Activated CD8-positive, alpha-beta T cell treated with anti-CD3 and anti-CD28 coated beads for 36 hours (primary cell): Measurements from ENCODE around the gene LIPI. TPM values are rescaled to one million over a fixed set of nuclear protein-coding genes. Genes with fewer than 3 reads are reported as not detected.
"Not testable (repeated sequence)": the region's sequence is repeated elsewhere in the genome, so short reads cannot be mapped to it uniquely, and the experiment has no call there.

Source experiments
- ATAC-seq: fragments of 200-7000 bp; cut with Tn5 transposase; one replicate; pipeline ENCODE4 v1.10.0; 2021; ENCODE audit warnings: mild to moderate bottlenecking, moderate library complexity
- CTCF ChIA-PET: fragments of 350-600 bp; sonication (Branson Sonifier 250); formaldehyde crosslinking; loops from one replicate; lab custom pipeline; 2021; ENCODE audit warnings: antibody characterized with exemption; lab: Charles Lee
- POLR2A ChIA-PET: fragments of 350-600 bp; sonication (Branson Sonifier 250); formaldehyde crosslinking; loops from one replicate; lab custom pipeline; 2021; ENCODE audit warnings: antibody characterized with exemption; lab: Charles Lee
- DNase-seq: peaks from one replicate; pipeline ENCODE4 v3.0.0-alpha.2; 2020
- H3K27ac Mint-ChIP-seq: one replicate; pipeline ENCODE4 v1.8.0; 2021; ENCODE audit warnings: mild to moderate bottlenecking, mixed read lengths
- H3K27me3 Mint-ChIP-seq: one replicate; pipeline ENCODE4 v1.8.0; 2021; ENCODE audit warnings: mixed read lengths
- H3K36me3 Mint-ChIP-seq: one replicate; pipeline ENCODE4 v1.8.0; 2021; ENCODE audit warnings: low read depth, mixed read lengths
- H3K4me1 Mint-ChIP-seq: one replicate; pipeline ENCODE4 v1.8.0; 2021; ENCODE audit warnings: low read depth, mixed read lengths
- H3K4me3 Mint-ChIP-seq: one replicate; pipeline ENCODE4 v1.8.0; 2021; ENCODE audit warnings: mild to moderate bottlenecking, moderate library complexity, mixed read lengths
- H3K9me3 Mint-ChIP-seq: one replicate; pipeline ENCODE4 v1.8.0; 2021; ENCODE audit warnings: mixed read lengths
- CTCF ChIP-seq: fragments of 200-600 bp; IDR thresholded peaks from one replicate; pipeline ENCODE4 v1.8.0; 2022; ENCODE audit warnings: antibody characterized with exemption, mild to moderate bottlenecking
- intact Hi-C: fragments of 100-400 bp; cut with micrococcal nuclease; formaldehyde crosslinking; loops from one replicate; pipeline ENCODE4 v1.10.0; 2022
- total RNA-seq, 2 experiments: library from RNA; stranded (reverse); gene quantifications; one replicate each; pipeline ENCODE4 v1.2.3, GENCODE V29; 2021

The LIPI gene
- total RNA-seq, 2 experiments from 2014 or later = not detected

- H3K4me1 Mint-ChIP-seq = peaks cover 7% of the 10 kb centered on the region
- H3K27me3 Mint-ChIP-seq = peaks cover 9% of the 10 kb centered on the region
- ATAC-seq (no peak), DNase-seq (no peak)
- H3K4me3 Mint-ChIP-seq = no peak overlapping the region
- TF ChIP-seq CTCF = no peak
- no peaks in the 10 kb centered on the region for H3K9me3 Mint-ChIP-seq
- H3K36me3 Mint-ChIP-seq = no peaks in the 10 kb centered on the region
- intact Hi-C loops = no loop called here
- ChIA-PET CTCF (no interaction called here), POLR2A (no interaction called here)
- no peak overlapping the region for H3K27ac Mint-ChIP-seq
These were observed 2.4 kb upstream of the LIPI start for GRCh38 chr21:14213164-14213563.

GRCh38 chr21:14206222-14206621 lies 4.5 kb downstream of the LIPI start:
- Mint-ChIP-seq H3K27ac (no peak overlapping the region), H3K27me3 (peaks cover 3% of the 10 kb centered on the region), H3K9me3 (no peaks in the 10 kb centered on the region), H3K4me1 (no peaks in the 10 kb centered on the region), H3K4me3 (no peak overlapping the region), H3K36me3 (no peaks in the 10 kb centered on the region)
- ChIA-PET CTCF (no interaction called here), POLR2A (interaction anchor here (0.8 kb wide), 1 partner anchor 14 kb away, joined by 3 read pairs; no protein-coding TSS in a partner anchor)
- DNase-seq (no peak), ATAC-seq (no peak)
- TF ChIP-seq CTCF = no peak
- intact Hi-C loops = no loop called here

GRCh38 chr21:14166463-14167223 lies 44.1 kb downstream of the LIPI start:
- H3K27ac Mint-ChIP-seq, H3K4me1 Mint-ChIP-seq, ATAC-seq, POLR2A ChIA-PET, H3K9me3 Mint-ChIP-seq, H3K36me3 Mint-ChIP-seq, H3K4me3 Mint-ChIP-seq, intact Hi-C loops, DNase-seq, H3K27me3 Mint-ChIP-seq, CTCF ChIA-PET: not testable (repeated sequence)

- CTCF ChIA-PET = no interaction called here
- Mint-ChIP-seq H3K36me3 (no peaks in the 10 kb centered on the region), H3K27me3 (peaks cover 1% of the 10 kb centered on the region), H3K4me1 (no peaks in the 10 kb centered on the region), H3K4me3 (no peak overlapping the region), H3K9me3 (no peaks in the 10 kb centered on the region), H3K27ac (no peak overlapping the region)
- DNase-seq = no peak
- no peak for TF ChIP-seq CTCF
- ATAC-seq = no peak
- POLR2A ChIA-PET = no interaction called here
- intact Hi-C loops = no loop called here
These were observed 66.8 kb downstream of the LIPI start for GRCh38 chr21:14143999-14144398.

DNA sequence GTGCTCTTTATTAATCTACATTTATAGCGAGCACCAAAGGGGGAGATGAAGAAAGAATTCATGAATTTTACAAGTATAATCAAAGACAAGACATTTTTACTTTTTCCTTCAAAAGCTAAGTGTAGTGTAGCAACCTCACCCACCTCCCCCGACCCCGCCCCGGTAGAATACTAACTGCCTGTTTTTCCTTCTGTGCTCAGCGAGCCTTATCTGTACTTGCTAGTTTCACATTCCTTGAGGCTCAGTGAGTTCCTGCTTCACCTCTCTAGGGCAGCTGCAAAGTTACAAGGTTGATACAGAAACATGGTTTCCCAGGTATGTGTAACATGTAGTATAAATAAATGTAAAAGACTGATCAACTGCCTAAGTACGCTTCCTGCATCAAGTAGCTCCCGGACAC lies 86.5 kb downstream of the LIPI start:
- DNase-seq = no peak
- ChIA-PET POLR2A (no interaction called here), CTCF (no interaction called here)
- H3K4me3 Mint-ChIP-seq = no peak overlapping the region
- no peaks in the 10 kb centered on the region for H3K27me3 Mint-ChIP-seq
- no peak overlapping the region for H3K27ac Mint-ChIP-seq
- intact Hi-C loops = no loop called here
- no peak for TF ChIP-seq CTCF
- no peaks in the 10 kb centered on the region for H3K9me3 Mint-ChIP-seq
- H3K4me1 Mint-ChIP-seq = peaks cover 8% of the 10 kb centered on the region
- no peaks in the 10 kb centered on the region for H3K36me3 Mint-ChIP-seq
- ATAC-seq = no peak
